Body of pancreas (tissue), 4 donors: Measurements from ENCODE around the gene USB1.

Experiments used
- POLR2A ChIP-seq, 3 donors: fragments of 450-650 bp; IDR thresholded peaks; one replicate each; pipeline ENCODE4 v1.6.1; 2016; ENCODE audit warnings: antibody characterized with exemption in 3 of 3, mild to moderate bottlenecking in 2 of 3
- TF ChIP-seq, protein P1 (sequence below), 7 experiments: fragments of 450-650 bp in 4 of 7; fragments of 200-600 bp in 3 of 7; sonication (generic) in 3 of 7; IDR thresholded peaks; one replicate each; pipeline ENCODE4 v1.5.1; 2016 to 2019; ENCODE audit warnings: antibody characterized with exemption in 7 of 7

- TF ChIP-seq, protein P1, sequence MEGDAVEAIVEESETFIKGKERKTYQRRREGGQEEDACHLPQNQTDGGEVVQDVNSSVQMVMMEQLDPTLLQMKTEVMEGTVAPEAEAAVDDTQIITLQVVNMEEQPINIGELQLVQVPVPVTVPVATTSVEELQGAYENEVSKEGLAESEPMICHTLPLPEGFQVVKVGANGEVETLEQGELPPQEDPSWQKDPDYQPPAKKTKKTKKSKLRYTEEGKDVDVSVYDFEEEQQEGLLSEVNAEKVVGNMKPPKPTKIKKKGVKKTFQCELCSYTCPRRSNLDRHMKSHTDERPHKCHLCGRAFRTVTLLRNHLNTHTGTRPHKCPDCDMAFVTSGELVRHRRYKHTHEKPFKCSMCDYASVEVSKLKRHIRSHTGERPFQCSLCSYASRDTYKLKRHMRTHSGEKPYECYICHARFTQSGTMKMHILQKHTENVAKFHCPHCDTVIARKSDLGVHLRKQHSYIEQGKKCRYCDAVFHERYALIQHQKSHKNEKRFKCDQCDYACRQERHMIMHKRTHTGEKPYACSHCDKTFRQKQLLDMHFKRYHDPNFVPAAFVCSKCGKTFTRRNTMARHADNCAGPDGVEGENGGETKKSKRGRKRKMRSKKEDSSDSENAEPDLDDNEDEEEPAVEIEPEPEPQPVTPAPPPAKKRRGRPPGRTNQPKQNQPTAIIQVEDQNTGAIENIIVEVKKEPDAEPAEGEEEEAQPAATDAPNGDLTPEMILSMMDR (IDR thresholded peaks at IDR 0.05): no peak
- TF ChIP-seq POLR2A (IDR thresholded peaks at IDR 0.05): no peak
These were observed 44.9 kb upstream of the USB1 start for GRCh38 chr16:57956270-57956808.
